Measurements from ENCODE around the gene JKAMP. TPM values are rescaled to one million over a fixed set of nuclear protein-coding genes. Genes with fewer than 3 reads are reported as not detected.

JKAMP gene
- total RNA-seq, 2 donors from 2014 or later, result 42.5 to 57.2 TPM

- peaks cover 9% of the 10 kb centered on the region for H3K4me1 Mint-ChIP-seq
- H3K4me3 ChIP-seq (ENCODE audit: low read length), result no peak overlapping the region
- H3K36me3 Mint-ChIP-seq (ENCODE audit: low read depth), result peaks cover 11% of the 10 kb centered on the region
These were observed 23.4 kb downstream of the JKAMP start for GRCh38 chr14:59507752-59508103.

GRCh38 chr14:59509101-59509500 is 24.8 kb downstream of the JKAMP start:
- H3K4me3 Mint-ChIP-seq, result no peak overlapping the region
- 71 to 93% methylated on average over 3 of the region's 3 CpGs for WGBS, 2 experiments (ENCODE audit: insufficient coverage in 1 of 2, insufficient read length in 1 of 2)
- peaks cover 13% of the 10 kb centered on the region for H3K9me3 Mint-ChIP-seq
- no peak overlapping the region for H3K9ac ChIP-seq (ENCODE audit: extremely low read depth, low read length, poor library complexity, severe bottlenecking)
- H3K27ac Mint-ChIP-seq, result no peak overlapping the region
- no peak overlapping the region for H3K27ac ChIP-seq (ENCODE audit: low read depth, low read length)
- H3K27me3 ChIP-seq (ENCODE audit: control insufficient read depth, insufficient read depth, low read length, poor library complexity, severe bottlenecking), result no peaks in the 10 kb centered on the region
- H3K9me3 ChIP-seq (ENCODE audit: control insufficient read depth, low read length), result no peaks in the 10 kb centered on the region
- H3K4me3 ChIP-seq (ENCODE audit: low read length), result no peak overlapping the region
- H3K36me3 ChIP-seq (ENCODE audit: control insufficient read depth, insufficient read depth, low read length), result peaks cover 9% of the 10 kb centered on the region
- H3K27me3 Mint-ChIP-seq (ENCODE audit: insufficient read depth), result peaks cover 3% of the 10 kb centered on the region
- TF ChIP-seq, protein P1, sequence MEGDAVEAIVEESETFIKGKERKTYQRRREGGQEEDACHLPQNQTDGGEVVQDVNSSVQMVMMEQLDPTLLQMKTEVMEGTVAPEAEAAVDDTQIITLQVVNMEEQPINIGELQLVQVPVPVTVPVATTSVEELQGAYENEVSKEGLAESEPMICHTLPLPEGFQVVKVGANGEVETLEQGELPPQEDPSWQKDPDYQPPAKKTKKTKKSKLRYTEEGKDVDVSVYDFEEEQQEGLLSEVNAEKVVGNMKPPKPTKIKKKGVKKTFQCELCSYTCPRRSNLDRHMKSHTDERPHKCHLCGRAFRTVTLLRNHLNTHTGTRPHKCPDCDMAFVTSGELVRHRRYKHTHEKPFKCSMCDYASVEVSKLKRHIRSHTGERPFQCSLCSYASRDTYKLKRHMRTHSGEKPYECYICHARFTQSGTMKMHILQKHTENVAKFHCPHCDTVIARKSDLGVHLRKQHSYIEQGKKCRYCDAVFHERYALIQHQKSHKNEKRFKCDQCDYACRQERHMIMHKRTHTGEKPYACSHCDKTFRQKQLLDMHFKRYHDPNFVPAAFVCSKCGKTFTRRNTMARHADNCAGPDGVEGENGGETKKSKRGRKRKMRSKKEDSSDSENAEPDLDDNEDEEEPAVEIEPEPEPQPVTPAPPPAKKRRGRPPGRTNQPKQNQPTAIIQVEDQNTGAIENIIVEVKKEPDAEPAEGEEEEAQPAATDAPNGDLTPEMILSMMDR (conservative IDR thresholded peaks at IDR 0.05), result no peak
- H3K4me1 ChIP-seq (ENCODE audit: control insufficient read depth, insufficient read depth, low read length), result peaks cover 3% of the 10 kb centered on the region
- peaks cover 2% of the 10 kb centered on the region for H3K36me3 Mint-ChIP-seq (ENCODE audit: low read depth)
- peaks cover 9% of the 10 kb centered on the region for H3K4me1 Mint-ChIP-seq
- no peak for DNase-seq

More at GRCh38 chr14:59507752-59508103, 23.4 kb downstream of the JKAMP start:
- peaks cover 3% of the 10 kb centered on the region for H3K4me1 ChIP-seq (ENCODE audit: control insufficient read depth, insufficient read depth, low read length)
- DNase-seq, result peak; percentile 54
- no peaks in the 10 kb centered on the region for H3K9me3 ChIP-seq (ENCODE audit: control insufficient read depth, low read length)
- H3K9me3 Mint-ChIP-seq, result no peaks in the 10 kb centered on the region
- no peaks in the 10 kb centered on the region for H3K27me3 ChIP-seq (ENCODE audit: control insufficient read depth, insufficient read depth, low read length, poor library complexity, severe bottlenecking)
- no peak overlapping the region for H3K27ac ChIP-seq (ENCODE audit: low read depth, low read length)
- H3K4me3 Mint-ChIP-seq, result no peak overlapping the region
- H3K9ac ChIP-seq (ENCODE audit: extremely low read depth, low read length, poor library complexity, severe bottlenecking), result no peak overlapping the region
- 67 to 82% methylated on average over 1 to 3 of the region's 3 CpGs for WGBS, 2 experiments (ENCODE audit: insufficient coverage in 1 of 2, insufficient read length in 1 of 2)
- TF ChIP-seq, protein P1 (conservative IDR thresholded peaks at IDR 0.05), result no peak
- peaks cover 21% of the 10 kb centered on the region for H3K36me3 ChIP-seq (ENCODE audit: control insufficient read depth, insufficient read depth, low read length)
- peaks cover 3% of the 10 kb centered on the region for H3K27me3 Mint-ChIP-seq (ENCODE audit: insufficient read depth)
- peak overlapping the region; percentile 11 for H3K27ac Mint-ChIP-seq

- H3K36me3 Mint-ChIP-seq (ENCODE audit: low read depth), result no peaks in the 10 kb centered on the region
- H3K4me3 Mint-ChIP-seq, result no peak overlapping the region
- no peak for DNase-seq
- H3K27ac Mint-ChIP-seq, result no peak overlapping the region
- H3K4me1 ChIP-seq (ENCODE audit: control insufficient read depth, insufficient read depth, low read length), result peaks cover 3% of the 10 kb centered on the region
- 93 to 100% methylated on average over 1 to 2 of the region's 2 CpGs for WGBS, 2 experiments (ENCODE audit: insufficient coverage in 1 of 2, insufficient read length in 1 of 2)
- peaks cover under 1% of the 10 kb centered on the region for H3K36me3 ChIP-seq (ENCODE audit: control insufficient read depth, insufficient read depth, low read length)
- TF ChIP-seq, protein P1 (conservative IDR thresholded peaks at IDR 0.05), result no peak
- H3K4me3 ChIP-seq (ENCODE audit: low read length), result no peak overlapping the region
- H3K27me3 Mint-ChIP-seq (ENCODE audit: insufficient read depth), result peaks cover 5% of the 10 kb centered on the region
- H3K27me3 ChIP-seq (ENCODE audit: control insufficient read depth, insufficient read depth, low read length, poor library complexity, severe bottlenecking), result no peaks in the 10 kb centered on the region
- H3K9me3 Mint-ChIP-seq, result peaks cover 22% of the 10 kb centered on the region
- peaks cover 9% of the 10 kb centered on the region for H3K4me1 Mint-ChIP-seq
- H3K9me3 ChIP-seq (ENCODE audit: control insufficient read depth, low read length), result no peaks in the 10 kb centered on the region
- H3K27ac ChIP-seq (ENCODE audit: low read depth, low read length), result no peak overlapping the region
- no peak overlapping the region for H3K9ac ChIP-seq (ENCODE audit: extremely low read depth, low read length, poor library complexity, severe bottlenecking)
These were observed 25.7 kb downstream of the JKAMP start for GRCh38 chr14:59510001-59510400.

Data from endodermal cell (in vitro differentiated cells).